Heart left ventricle (tissue), 16 donors: Measurements from ENCODE around the gene SNCA. TPM values are rescaled to one million over a fixed set of nuclear protein-coding genes. Genes with fewer than 3 reads are reported as not detected.

Source experiments
- ATAC-seq, 4 donors: fragments of 200-7000 bp; cut with Tn5 transposase; one replicate each; pipeline ENCODE4 v1.9.1; 2020 to 2022; ENCODE audit warnings: moderate library complexity in 4 of 4, mild to moderate bottlenecking in 3 of 4, moderate number of reproducible peaks in 1 of 4
- DNase-seq, 5 donors: peaks; one replicate each; pipeline ENCODE4 v3.0.0-alpha.2; 2020
- H3K27ac ChIP-seq, 12 donors: fragments of 200-600 bp; sonication (generic) in 4 of 12; one replicate each; pipeline versions ENCODE4 v1.5.0 to v1.8.0; 2016 to 2022; ENCODE audit warnings: mild to moderate bottlenecking in 2 of 12
- H3K27me3 ChIP-seq, 9 donors: fragments of 200-600 bp; sonication (generic) in 2 of 9; one replicate each; pipeline versions ENCODE4 v1.5.1 to v1.8.0; 2016 to 2022; ENCODE audit warnings: mild to moderate bottlenecking in 3 of 9
- H3K36me3 ChIP-seq, 9 donors: fragments of 200-600 bp; sonication (generic) in 2 of 9; one replicate each; pipeline versions ENCODE4 v1.5.0 to v1.8.0; 2018 to 2022; ENCODE audit warnings: mild to moderate bottlenecking in 2 of 9
- H3K4me1 ChIP-seq, 12 donors: fragments of 200-600 bp; sonication (generic) in 4 of 12; one replicate each; pipeline versions ENCODE4 v1.5.0 to v1.8.0; 2016 to 2022; ENCODE audit warnings: mild to moderate bottlenecking in 3 of 12
- H3K4me3 ChIP-seq, 12 donors: fragments of 200-600 bp; sonication (generic) in 4 of 12; one replicate each; pipeline versions ENCODE4 v1.5.0 to v1.8.0; 2017 to 2022; ENCODE audit warnings: mild to moderate bottlenecking in 9 of 12, moderate library complexity in 4 of 12
- H3K9me3 ChIP-seq, 12 donors: fragments of 200-600 bp; sonication (generic) in 4 of 12; one replicate each; pipeline versions ENCODE4 v1.5.0 to v1.8.0; 2016 to 2022; ENCODE audit warnings: mild to moderate bottlenecking in 1 of 12
- CTCF ChIP-seq, 12 donors: fragments of 200-600 bp; sonication (generic) in 4 of 12; IDR thresholded peaks; one replicate each; pipeline versions ENCODE4 v1.5.0 to v1.8.0; 2018 to 2022; ENCODE audit warnings: antibody characterized with exemption in 12 of 12, mild to moderate bottlenecking in 5 of 12
- POLR2A ChIP-seq, 2 donors: fragments of 450-650 bp; IDR thresholded peaks; one replicate each; pipeline ENCODE4 v1.6.1; 2017; ENCODE audit warnings: antibody characterized with exemption in 2 of 2, mild to moderate bottlenecking in 2 of 2, moderate library complexity in 2 of 2
- WGBS, 4 donors: extraction: QIAGEN DNeasy Blood & Tissue Kit in 2 of 4; methylation state at CpG; one replicate each; pipeline versions ENCODE4 v1.1.5 to v1.1.7; 2013 to 2018; 5-methylcytosine and 5-hydroxymethylcytosine counted together
- intact Hi-C, 10 donors: fragments of 100-400 bp; cut with DNase I; formaldehyde crosslinking; loops; one replicate each; pipeline versions ENCODE4 v1.11.1 to v1.14.2; 2022
- long read RNA-seq, 3 donors: library from polyadenylated mRNA; unstranded; transcript quantifications; one replicate each; pipeline ENCODE4 v2.0.0, GENCODE V29; 2020 to 2021
- polyA plus RNA-seq, 2 donors: library from polyadenylated mRNA; stranded (reverse); fragments of 200-250 nt; gene quantifications; one replicate each; pipeline ENCODE4 v1.2.3, GENCODE V29; 2013
- total RNA-seq, 9 donors: library from RNA; depleted of rRNA in 2 of 9; stranded (reverse); fragments of >200 nt in 2 of 9; fragmentation: NEBNext Ultra II Directional in 3 of 9; extraction: Animal tissue kit (Norgen Biotek cat#: 25700) in 3 of 9; gene quantifications; one replicate each; pipeline versions ENCODE4 v1.1.0 to v1.2.4, GENCODE V29; 2016 to 2023
- donor health status: ischemic (EF 13 %, LVEDD 7.1; RV severe dilation, severe dysfunction).
- donor health status: healthy with polysubstance abuse.
- donor health status: DM: no; HTN: yes; CAD: no.
- donor health status: DM: no; HTN: no; CAD: no.
- donor health status: ischemic (EF 25% LVEDD 6.9; RV normal size, moderate dysfunction).
- donor health status: ischemic (EF 25% LVEDD 5.7; RV mildly dilated, moderate dysfunction).
- donor health status: healthy.
- donor health status: DM: yes; HTN: yes; CAD: no.
- donor health status: ischemic (EF 35%, LVEDD 5.7; RV mildly dilated, moderate dysfunction).
- donor health status: nonischemic (EF 11% LVEDD 7.7; RV severe dilation, severe dysfunction).
- donor health status: DM: yes; HTN: yes; CAD: no.
- donor health status: PGD.
- donor health status: ischemic (EF 29% LVEDD 5.4; RV normal size, mild dysfunction).
- donor health status: nonischemic (EF 23%, LVEDD 6.1; RV moderate dilation, normal function).

Gene SNCA
- total RNA-seq (10 to 100 TPM in 3 of 9 donors, 1 to 10 TPM in 6; 2.5 to 27.9 (median 5.8) TPM), polyA plus RNA-seq (1 to 10 TPM; 2.3 to 3.4 TPM)
- long read RNA-seq, donor 1, transcript SNCA-205 (6 exons, 1,290 nt): major isoform, 15 of 16 reads
- long read RNA-seq, donor 1, partial matches to known transcripts: 0 of 16 reads
- long read RNA-seq, donor 1, other reads (novel, unspliced or antisense): 1 of 16 reads
- long read RNA-seq, donor 2, transcript SNCA-205 (6 exons, 1,290 nt): major isoform, 11 of 17 reads
- long read RNA-seq, donor 2, partial matches to known transcripts: 1 of 17 reads
- long read RNA-seq, donor 2, other reads (novel, unspliced or antisense): 1 of 17 reads
- long read RNA-seq, donor 3, partial matches to known transcripts: 1 of 6 reads
- long read RNA-seq, donor 3, other reads (novel, unspliced or antisense): 0 of 6 reads

GRCh38 chr4:89836897-89837384 lies at the start of gene SNCA:
Gene SNCA, minus strand, starts transcription at chr4:89837161. Its CDS starts 1,494 bp downstream, at chr4:89835667.
- Histone ChIP-seq H3K4me3 (peak within 1 kb of the TSS; percentile 12 to 72 (median 56)), H3K36me3 (no peaks in the 10 kb centered on the region), H3K9me3 (no peaks in the 10 kb centered on the region), H3K27ac (peak within 1 kb of the TSS in 4 of 12 donors; percentile 21 to 61 (median 30)), H3K4me1 (peaks cover 0 to 20% (median 2%) of the 10 kb centered on the region in 12 donors), H3K27me3 (peaks cover 0 to 60% (median 24%) of the 10 kb centered on the region in 9 donors)
- intact Hi-C loops: no loop called here
- peak; percentile 57 to 83 (median 61) for DNase-seq
- no peak for TF ChIP-seq CTCF (IDR thresholded peaks at IDR 0.05)
- TF ChIP-seq POLR2A (IDR thresholded peaks at IDR 0.05): no peak
- peak; percentile 34 to 94 (median 86) for ATAC-seq
- 1% methylated on average over 47 to 48 of the region's 48 CpGs for WGBS, 4 donors

GRCh38 chr4:89879215-89879614 lies 42.3 kb upstream of the SNCA start:
- H3K4me3 ChIP-seq: no peak overlapping the region
- no peaks in the 10 kb centered on the region for H3K4me1 ChIP-seq
- no peaks in the 10 kb centered on the region for H3K36me3 ChIP-seq
- no peak overlapping the region for H3K27ac ChIP-seq
- DNase-seq (no peak), ATAC-seq (no peak)
- TF ChIP-seq CTCF (IDR thresholded peaks at IDR 0.05): no peak
- TF ChIP-seq POLR2A (IDR thresholded peaks at IDR 0.05): no peak
- intact Hi-C loops: loop anchor here in 4 of 10 donors (10.0 kb wide), 3 partner anchors 214 to 394 kb away; no protein-coding TSS in a partner anchor
- no peaks in the 10 kb centered on the region for H3K27me3 ChIP-seq
- no peaks in the 10 kb centered on the region for H3K9me3 ChIP-seq
- 86 to 94% (median 90%) methylated on average over 4 of the region's 4 CpGs for WGBS, 4 donors

GRCh38 chr4:89878611-89879010 lies 41.6 kb upstream of the SNCA start:
- H3K4me1 ChIP-seq: no peaks in the 10 kb centered on the region
- intact Hi-C loops: loop anchor here in 4 of 10 donors (10.0 kb wide), 3 partner anchors 214 to 394 kb away; no protein-coding TSS in a partner anchor

More at GRCh38 chr4:89878611-89879010, 41.6 kb upstream of the SNCA start:
- no peaks in the 10 kb centered on the region for H3K9me3 ChIP-seq
- no peak for DNase-seq
- no peak for TF ChIP-seq POLR2A (IDR thresholded peaks at IDR 0.05)
- TF ChIP-seq CTCF (IDR thresholded peaks at IDR 0.05): no peak
- no peaks in the 10 kb centered on the region for H3K36me3 ChIP-seq
- ATAC-seq: no peak
- 72 to 77% (median 75%) methylated on average over 1 of the region's 1 CpG for WGBS, 4 donors
- no peaks in the 10 kb centered on the region for H3K27me3 ChIP-seq
- H3K4me3 ChIP-seq: no peak overlapping the region
- no peak overlapping the region for H3K27ac ChIP-seq
